ENCODE measurements around the gene TMEM270.
"Not testable (repeated sequence)": the region's sequence is repeated elsewhere in the genome, so short reads cannot be mapped to it uniquely, and the experiment has no call there.

The TMEM270 gene

GRCh38 chr7:73838642-73839041, 22.3 kb upstream of the TMEM270 start:
- DNase-seq (ENCODE audit: low read depth in 1 of 2, low spot score in 1 of 2) = peak in 1 of 2 experiments; percentile 79
- in situ Hi-C loops (cut with HindIII; ENCODE audit: low pct_unique_long_range_greater_than_20kb, low sequenced_read_pairs) = no loop called here
- no peak for TF ChIP-seq JUND (IDR thresholded peaks at IDR 0.05; ENCODE audit: low read depth)

- in situ Hi-C loops (cut with HindIII; ENCODE audit: low pct_unique_long_range_greater_than_20kb, low sequenced_read_pairs) = no loop called here
- no peak for DNase-seq (ENCODE audit: low read depth in 1 of 2, low spot score in 1 of 2)
- no peak for TF ChIP-seq JUND (IDR thresholded peaks at IDR 0.05; ENCODE audit: low read depth)
Observed at GRCh38 chr7:73839290-73839689, 21.7 kb upstream of the TMEM270 start.

- in situ Hi-C loops (cut with HindIII; ENCODE audit: low pct_unique_long_range_greater_than_20kb, low sequenced_read_pairs) = no loop called here
- no peak for DNase-seq (ENCODE audit: low read depth in 1 of 2, low spot score in 1 of 2)
- TF ChIP-seq JUND (IDR thresholded peaks at IDR 0.05; ENCODE audit: low read depth) = no peak
Observed at GRCh38 chr7:73839743-73840714, 20.9 kb upstream of the TMEM270 start.

DNA sequence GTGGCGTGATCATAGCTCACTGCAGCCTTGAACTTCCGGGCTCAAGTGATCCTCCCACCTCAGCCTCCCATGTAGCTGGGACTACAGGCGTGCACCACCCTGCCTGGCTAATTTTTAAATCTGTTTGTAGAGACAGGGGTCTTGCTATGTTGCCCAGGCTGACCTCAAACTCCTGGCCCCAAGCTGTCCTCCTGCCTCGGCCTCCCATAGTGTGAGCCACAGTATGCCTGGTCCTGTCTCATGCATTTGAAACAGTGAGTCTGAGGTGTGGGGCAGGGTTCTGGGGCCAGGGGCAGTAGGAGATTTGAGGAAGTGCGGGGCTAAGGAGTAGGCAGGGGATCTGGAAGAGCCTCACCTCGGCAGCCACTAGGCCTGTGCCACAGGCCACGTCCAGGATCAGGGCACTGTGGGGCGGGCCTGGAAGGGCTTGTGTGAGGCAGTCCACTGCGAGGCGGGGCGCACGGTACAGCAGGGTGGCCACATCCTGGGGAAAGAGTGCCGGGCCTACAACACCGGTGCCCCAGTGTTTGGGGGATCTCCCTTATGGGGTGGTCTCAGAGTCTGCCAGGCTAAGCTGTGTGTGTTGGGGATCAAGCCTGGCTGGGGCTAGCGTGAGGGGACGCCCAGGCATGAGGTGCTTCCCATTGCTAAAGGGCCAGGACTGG, 20.1 kb upstream of the TMEM270 start:
- DNase-seq (ENCODE audit: low read depth in 1 of 2, low spot score in 1 of 2) = no peak
- in situ Hi-C loops (cut with HindIII; ENCODE audit: low pct_unique_long_range_greater_than_20kb, low sequenced_read_pairs) = no loop called here
- no peak for TF ChIP-seq JUND (IDR thresholded peaks at IDR 0.05; ENCODE audit: low read depth)

- TF ChIP-seq JUND (IDR thresholded peaks at IDR 0.05; ENCODE audit: low read depth) = no peak
- DNase-seq (ENCODE audit: low read depth in 1 of 2, low spot score in 1 of 2) = peak in 1 of 2 experiments; percentile 65
- in situ Hi-C loops (cut with HindIII; ENCODE audit: low pct_unique_long_range_greater_than_20kb, low sequenced_read_pairs) = no loop called here
Observed at GRCh38 chr7:73841689-73842066, 19.3 kb upstream of the TMEM270 start.

DNA sequence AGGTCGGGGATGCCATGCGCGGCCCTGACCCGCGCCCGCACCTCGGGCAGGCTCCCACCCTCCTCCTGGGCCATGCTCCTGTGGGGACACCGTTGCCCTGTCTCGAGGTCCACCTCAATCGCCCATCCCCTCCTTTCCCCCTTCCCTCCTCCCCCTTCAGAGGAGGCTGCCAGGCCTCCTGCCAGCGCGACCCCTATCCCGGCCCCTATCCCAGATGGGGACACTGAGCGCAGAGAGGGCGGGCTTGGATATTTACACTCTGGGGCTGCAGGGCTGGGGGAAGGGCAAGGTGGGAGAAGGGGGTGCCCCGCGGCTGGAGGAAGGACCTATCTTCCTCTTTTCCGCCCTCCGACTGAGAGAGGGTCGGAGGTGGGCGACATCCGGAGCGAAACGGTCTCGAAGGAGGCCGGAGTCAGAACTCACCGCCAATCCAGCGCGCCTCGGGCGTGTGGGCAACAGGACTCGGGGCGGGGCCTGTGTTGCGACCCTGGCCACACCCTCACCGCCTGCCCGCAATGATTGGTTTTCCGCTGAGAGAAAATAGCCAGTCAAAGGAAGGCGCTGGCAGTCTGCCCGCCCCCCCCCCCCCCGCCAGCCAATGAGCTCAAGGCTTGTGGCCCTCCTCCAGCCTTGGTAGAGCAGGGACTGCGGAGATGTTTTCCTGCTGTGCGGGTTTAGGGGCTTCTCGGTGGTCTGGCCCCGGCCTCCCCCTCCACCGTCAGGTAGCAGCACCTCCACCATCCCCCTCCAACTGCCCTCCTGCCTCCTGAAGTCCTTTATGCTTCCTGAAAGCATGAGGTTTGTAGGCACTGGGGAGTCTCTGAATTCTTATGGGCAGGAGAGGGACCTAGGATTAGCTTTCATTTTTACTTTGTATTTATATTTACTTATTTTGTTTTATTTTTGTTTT, 18.6 kb upstream of the TMEM270 start, which contains the start of gene METTL27:
TSS of gene METTL27 (minus strand) at position 450 of the 910 bp plus-strand sequence. CDS start at position 74, 376 bp downstream.
- DNase-seq (ENCODE audit: low read depth in 1 of 2, low spot score in 1 of 2) = peak; percentile 97
- TF ChIP-seq JUND (IDR thresholded peaks at IDR 0.05; ENCODE audit: low read depth) = no peak
- in situ Hi-C loops (cut with HindIII; ENCODE audit: low pct_unique_long_range_greater_than_20kb, low sequenced_read_pairs) = no loop called here

DNA sequence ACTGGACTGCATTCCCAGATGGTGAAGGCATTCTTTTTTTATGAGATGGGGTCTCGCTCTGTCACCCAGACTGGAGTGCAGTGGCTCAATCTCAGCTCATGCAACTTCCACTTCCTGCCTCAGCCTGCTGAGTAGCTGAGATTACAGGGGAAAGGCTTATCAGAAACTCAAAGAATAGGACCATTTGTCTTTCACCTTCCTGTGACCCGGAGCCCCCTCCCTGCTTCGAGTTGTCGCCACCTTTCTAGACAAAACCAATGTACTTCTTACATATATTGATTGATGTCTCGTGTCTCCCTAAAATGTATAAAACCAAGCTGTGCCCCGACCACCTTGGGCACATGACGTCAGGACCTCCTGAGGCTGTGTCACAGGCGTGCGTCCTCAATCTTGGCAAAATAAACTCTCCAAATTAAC, 16.8 kb upstream of the TMEM270 start:
- in situ Hi-C loops (cut with HindIII; ENCODE audit: low pct_unique_long_range_greater_than_20kb, low sequenced_read_pairs) = no loop called here
- DNase-seq (ENCODE audit: low read depth in 1 of 2, low spot score in 1 of 2) = no peak
- TF ChIP-seq JUND (IDR thresholded peaks at IDR 0.05; ENCODE audit: low read depth) = no peak

- DNase-seq (ENCODE audit: low read depth in 1 of 2, low spot score in 1 of 2) = no peak
- no peak for TF ChIP-seq JUND (IDR thresholded peaks at IDR 0.05; ENCODE audit: low read depth)
- in situ Hi-C loops (cut with HindIII; ENCODE audit: low pct_unique_long_range_greater_than_20kb, low sequenced_read_pairs) = no loop called here
Observed at GRCh38 chr7:73844848-73845460, 16.0 kb upstream of the TMEM270 start.

DNA sequence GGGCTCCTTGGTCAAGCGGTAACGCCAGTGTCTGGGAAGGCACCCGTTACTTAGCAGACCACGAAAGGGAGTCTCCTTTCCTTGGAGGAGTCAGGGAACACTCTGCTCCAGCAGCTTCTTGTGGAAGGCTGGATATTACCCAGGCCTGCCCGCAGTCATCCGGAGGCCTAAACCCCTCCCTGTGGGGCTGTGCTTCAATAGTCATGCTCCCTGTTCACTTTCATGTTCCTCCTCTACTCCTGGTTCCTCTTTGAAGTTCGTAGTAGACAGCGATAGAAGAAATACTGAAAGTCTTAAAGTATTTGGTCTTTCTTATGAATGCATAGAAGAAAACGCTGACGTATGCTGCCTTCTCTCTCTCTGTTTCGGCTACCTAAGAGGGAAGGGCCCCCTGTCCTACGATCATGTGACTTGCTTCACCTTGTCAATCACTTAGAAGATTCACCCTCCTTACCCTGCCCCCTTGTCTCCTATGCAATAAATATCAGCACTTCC, 15.2 kb upstream of the TMEM270 start:
- in situ Hi-C loops (cut with HindIII; ENCODE audit: low pct_unique_long_range_greater_than_20kb, low sequenced_read_pairs) = not testable (repeated sequence)

DNA sequence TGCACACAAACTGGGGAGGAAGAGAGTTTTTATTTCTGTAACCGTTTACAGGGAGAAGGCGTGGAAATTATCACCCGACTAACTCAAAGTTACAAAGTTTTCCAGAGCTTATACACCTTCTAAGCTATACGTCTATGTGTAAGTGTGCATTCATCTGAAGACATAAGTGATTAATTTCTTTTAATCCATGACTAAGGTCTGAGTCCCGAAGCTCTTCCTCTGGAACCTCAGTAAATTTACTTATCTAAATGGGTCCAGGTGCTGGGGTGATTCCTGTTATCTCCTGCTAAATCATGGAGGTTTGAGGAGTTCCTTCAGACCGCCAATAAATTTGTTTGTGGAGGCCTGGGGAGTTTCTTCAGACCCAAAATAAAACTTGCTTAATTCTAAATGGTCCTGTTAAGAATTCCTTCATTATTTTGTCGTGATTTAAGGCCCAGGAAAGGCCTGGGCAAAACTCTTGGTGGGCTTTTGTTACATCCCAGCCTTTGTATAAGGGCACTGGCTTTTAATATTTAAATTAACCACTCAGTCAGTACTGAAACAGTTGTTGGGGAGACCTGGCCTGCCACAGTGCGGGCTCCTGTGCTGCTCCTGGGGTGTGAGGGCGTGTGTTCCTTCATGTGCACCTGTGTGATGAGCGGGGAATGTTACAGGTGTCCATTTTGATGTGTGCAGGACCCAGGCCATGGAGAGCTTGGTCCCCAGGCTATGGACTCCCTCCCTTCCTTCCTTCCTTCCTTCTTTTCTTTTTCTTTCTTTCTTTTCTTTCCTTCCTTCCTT, 12.8 kb upstream of the TMEM270 start:
- TF ChIP-seq JUND (IDR thresholded peaks at IDR 0.05; ENCODE audit: low read depth) = no peak
- in situ Hi-C loops (cut with HindIII; ENCODE audit: low pct_unique_long_range_greater_than_20kb, low sequenced_read_pairs) = no loop called here
- no peak for DNase-seq (ENCODE audit: low read depth in 1 of 2, low spot score in 1 of 2)

More for the DNA sequence above, 15.2 kb upstream of the TMEM270 start:
- DNase-seq (ENCODE audit: low read depth in 1 of 2, low spot score in 1 of 2) = not testable (repeated sequence)

DNA sequence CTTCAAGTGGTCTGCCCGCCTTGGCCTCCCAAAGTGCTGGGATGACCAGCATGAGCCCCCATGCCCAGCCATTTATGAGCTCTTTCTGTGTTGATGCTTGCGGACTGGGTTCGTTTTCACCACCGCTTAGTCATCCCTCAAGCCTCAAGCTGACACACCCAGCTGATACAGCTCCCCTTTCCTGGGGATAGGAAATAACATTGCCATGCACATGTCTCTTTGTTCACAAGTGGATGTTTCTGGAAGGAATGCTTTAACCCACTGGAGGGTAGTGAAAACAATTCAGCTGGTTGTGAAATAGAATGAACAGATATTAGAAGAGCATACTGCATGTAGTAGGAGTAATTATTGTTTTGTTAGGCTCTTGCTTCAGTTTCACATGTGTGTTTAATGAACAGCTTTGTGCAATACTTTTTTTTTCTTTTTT, 10.2 kb upstream of the TMEM270 start:
- no peak for DNase-seq (ENCODE audit: low read depth in 1 of 2, low spot score in 1 of 2)
- in situ Hi-C loops (cut with HindIII; ENCODE audit: low pct_unique_long_range_greater_than_20kb, low sequenced_read_pairs) = no loop called here
- TF ChIP-seq JUND (IDR thresholded peaks at IDR 0.05; ENCODE audit: low read depth) = no peak
